NB4 (cell line): Measurements from ENCODE around the gene KRT1.

ENCODE experiments used
- TF ChIP-seq, protein P1 (sequence below): IDR thresholded peaks from one replicate; pipeline ENCODE4 v1.5.1; 2012; ENCODE audit warnings: low read depth, low read length
- TF ChIP-seq, protein P2 (sequence below): IDR thresholded peaks from 2 replicates; pipeline ENCODE4 v1.6.1; 2011; ENCODE audit warnings: low read depth, low read length

GRCh38 chr12:52691076-52691840 is 11.1 kb upstream of the KRT1 start:
- TF ChIP-seq, protein P1, sequence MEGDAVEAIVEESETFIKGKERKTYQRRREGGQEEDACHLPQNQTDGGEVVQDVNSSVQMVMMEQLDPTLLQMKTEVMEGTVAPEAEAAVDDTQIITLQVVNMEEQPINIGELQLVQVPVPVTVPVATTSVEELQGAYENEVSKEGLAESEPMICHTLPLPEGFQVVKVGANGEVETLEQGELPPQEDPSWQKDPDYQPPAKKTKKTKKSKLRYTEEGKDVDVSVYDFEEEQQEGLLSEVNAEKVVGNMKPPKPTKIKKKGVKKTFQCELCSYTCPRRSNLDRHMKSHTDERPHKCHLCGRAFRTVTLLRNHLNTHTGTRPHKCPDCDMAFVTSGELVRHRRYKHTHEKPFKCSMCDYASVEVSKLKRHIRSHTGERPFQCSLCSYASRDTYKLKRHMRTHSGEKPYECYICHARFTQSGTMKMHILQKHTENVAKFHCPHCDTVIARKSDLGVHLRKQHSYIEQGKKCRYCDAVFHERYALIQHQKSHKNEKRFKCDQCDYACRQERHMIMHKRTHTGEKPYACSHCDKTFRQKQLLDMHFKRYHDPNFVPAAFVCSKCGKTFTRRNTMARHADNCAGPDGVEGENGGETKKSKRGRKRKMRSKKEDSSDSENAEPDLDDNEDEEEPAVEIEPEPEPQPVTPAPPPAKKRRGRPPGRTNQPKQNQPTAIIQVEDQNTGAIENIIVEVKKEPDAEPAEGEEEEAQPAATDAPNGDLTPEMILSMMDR, result no peak
- TF ChIP-seq, protein P2, sequence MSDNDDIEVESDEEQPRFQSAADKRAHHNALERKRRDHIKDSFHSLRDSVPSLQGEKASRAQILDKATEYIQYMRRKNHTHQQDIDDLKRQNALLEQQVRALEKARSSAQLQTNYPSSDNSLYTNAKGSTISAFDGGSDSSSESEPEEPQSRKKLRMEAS, result no peak
